ENCODE measurements around the gene SDCBP2.

SDCBP2 gene

DNA sequence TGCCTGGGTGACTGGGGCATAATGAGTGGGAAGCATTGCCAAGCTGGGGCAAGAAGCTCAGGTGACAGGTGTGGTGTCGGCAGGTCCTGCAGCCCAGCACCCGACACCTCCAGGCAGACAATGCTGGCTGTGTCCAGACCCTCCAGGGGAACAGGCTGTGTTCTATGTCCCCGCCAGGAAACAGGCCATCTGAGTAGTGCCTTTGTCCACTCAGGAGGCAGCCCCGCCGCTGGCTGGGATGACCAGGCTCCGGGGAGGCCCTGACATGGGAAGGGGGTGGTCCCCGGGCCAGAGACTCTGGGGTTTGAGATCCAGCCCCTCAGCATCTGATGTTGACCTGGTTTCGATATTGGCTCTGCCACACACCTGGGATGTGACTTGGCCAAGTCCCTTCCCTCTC lies 34.4 kb downstream of the SDCBP2 start:
- no peak for DNase-seq

GRCh38 chr20:1293641-1294379 lies 35.1 kb downstream of the SDCBP2 start:
- no peak for DNase-seq

DNA sequence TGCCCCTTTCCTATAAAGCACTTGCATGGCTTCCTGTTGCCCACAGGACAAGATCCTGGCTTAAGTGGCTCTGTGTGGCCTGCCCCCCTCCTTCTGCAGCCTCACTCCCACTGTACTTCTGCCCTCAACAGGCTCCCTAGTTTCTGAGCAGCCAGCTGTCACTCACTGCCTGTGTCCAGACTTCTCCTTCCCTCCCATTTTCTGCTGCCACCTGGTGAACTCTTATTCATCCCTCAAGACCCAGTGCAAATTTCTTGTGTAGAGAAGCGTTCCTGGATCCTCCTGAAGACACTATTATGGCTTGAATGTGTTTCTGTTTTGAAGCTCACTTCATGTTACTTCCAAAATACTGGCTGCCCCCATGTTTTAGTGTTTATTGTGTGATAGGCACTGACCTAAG lies 36.3 kb downstream of the SDCBP2 start:
- DNase-seq: no peak

GRCh38 chr20:1291191-1291741 lies 37.7 kb downstream of the SDCBP2 start:
- DNase-seq: no peak

DNA sequence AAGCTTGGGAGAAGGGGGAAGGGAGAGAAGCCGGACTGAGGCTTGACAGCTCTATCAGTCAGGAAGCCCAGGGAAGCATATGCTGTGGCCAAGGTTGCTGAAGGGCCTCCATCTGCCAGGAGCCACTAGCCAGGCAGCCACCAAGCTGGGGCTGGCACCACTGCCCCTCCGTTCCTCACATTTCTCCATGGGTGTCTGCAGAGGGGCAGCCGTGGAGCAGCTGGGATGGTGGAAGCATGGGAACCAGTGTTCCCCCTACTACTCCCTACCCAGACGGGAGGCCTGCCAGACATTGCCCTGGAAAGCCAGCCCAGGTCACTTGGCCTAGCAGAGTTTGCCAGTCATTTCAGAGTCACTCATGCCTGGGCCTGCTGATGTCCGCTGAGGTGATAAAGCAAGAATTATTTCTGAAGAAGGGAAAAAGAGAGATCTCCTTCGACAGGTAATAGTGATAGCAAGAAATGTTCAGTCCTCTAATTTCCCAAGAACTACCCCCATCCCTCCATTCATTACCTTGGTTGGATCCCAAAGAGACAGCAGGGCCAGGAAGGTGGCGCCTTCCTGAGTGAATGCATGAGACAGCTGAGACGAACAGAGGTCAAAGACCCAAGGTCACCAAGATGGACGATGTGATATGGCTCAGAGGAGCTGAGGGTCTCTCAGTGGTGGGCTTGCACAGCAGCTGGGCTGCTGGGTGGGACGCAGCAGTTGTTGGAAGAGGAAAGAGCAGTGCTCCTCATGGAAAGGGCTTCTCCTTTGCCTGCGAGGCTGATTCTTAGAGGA lies 41.0 kb downstream of the SDCBP2 start:
- DNase-seq: no peak

GRCh38 chr20:1287306-1287705 lies 41.6 kb downstream of the SDCBP2 start:
- peak; percentile 31 for DNase-seq

GRCh38 chr20:1286267-1287024 lies 42.5 kb downstream of the SDCBP2 start:
- DNase-seq: no peak

- no peak for DNase-seq
Measured at GRCh38 chr20:1283522-1284510, 45.1 kb downstream of the SDCBP2 start.

DNA sequence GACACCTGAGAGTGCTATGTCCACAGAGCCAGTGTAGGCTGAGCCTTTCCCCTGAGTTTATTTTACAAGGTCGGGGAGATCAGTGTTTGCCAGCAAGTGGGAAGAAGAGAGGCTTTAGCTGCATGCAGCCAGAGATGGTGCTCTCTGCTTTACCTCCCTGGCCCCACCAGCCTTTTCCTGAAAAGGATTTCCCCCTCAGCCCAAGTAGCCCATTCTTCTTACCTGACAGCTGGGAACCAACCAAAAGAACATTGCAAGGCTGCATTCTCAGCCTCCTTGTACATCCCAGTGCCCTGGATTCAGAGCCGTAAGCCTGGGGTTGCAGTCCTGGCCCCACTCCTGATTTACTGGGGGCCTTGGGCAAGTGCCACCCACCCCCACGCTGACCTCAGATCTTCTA lies 46.0 kb downstream of the SDCBP2 start:
- no peak for DNase-seq

DNA sequence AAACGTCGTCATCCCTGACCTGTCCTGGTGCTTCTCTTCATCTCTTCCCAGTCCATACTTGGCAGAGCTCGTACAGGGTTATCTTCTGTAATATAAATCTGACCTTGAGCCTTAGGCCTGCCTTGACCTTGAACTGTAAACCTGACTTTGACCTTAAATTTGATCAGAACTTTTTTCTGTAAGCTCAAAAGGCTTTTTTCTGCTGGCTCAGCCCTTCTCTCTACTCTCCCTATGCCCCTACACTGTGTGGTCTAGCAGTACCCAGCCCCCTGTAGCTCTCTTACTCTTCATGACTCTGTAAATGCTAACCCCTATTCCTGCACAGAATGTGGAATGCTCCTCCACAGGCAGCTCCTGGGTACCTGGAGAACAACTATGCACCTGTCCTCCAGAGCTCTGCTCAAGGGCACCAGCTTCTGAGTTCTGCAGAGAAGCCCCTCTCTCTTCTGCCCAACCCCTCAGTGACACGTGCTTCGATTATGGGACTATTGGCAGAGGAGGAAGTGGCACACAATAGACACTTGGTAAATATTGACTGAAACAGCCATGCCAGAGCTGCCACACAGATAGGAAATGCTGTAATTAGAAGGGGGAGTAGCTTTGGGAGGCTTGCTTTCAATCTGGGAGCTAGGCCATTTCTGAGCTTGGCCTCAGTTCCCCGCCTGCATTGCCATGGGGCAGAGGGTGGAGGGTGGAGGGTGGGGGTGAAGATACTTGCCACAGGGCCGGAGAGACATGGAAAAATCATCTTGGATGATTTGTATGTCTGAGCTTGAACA lies 47.5 kb downstream of the SDCBP2 start:
- DNase-seq: no peak

GRCh38 chr20:1280195-1281102 lies 48.5 kb downstream of the SDCBP2 start:
- DNase-seq: no peak

GRCh38 chr20:1278993-1279392 lies 49.9 kb downstream of the SDCBP2 start:
- no peak for DNase-seq

- DNase-seq: no peak
Measured at GRCh38 chr20:1277529-1278322, 51.2 kb downstream of the SDCBP2 start.

DNA sequence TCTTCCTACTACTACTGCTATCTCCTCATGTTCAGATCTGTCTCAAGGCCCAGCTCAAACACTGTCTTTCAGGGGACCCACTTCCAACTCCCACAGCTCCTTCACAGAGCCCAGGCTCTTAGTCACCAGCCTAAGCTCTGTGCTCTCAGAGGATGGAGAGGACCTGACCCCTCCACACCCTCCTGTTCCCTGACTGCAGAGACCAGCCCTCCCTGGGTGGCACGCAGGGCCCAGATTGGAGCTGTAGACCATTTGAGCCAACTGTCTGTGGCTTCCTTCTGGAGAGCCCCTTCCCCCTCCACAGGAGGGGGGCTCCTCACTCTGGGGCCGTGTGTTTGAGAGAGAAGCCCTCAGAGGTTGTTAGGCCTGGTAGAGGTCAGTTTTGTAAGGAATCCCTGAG lies 53.0 kb downstream of the SDCBP2 start:
- no peak for DNase-seq

DNA sequence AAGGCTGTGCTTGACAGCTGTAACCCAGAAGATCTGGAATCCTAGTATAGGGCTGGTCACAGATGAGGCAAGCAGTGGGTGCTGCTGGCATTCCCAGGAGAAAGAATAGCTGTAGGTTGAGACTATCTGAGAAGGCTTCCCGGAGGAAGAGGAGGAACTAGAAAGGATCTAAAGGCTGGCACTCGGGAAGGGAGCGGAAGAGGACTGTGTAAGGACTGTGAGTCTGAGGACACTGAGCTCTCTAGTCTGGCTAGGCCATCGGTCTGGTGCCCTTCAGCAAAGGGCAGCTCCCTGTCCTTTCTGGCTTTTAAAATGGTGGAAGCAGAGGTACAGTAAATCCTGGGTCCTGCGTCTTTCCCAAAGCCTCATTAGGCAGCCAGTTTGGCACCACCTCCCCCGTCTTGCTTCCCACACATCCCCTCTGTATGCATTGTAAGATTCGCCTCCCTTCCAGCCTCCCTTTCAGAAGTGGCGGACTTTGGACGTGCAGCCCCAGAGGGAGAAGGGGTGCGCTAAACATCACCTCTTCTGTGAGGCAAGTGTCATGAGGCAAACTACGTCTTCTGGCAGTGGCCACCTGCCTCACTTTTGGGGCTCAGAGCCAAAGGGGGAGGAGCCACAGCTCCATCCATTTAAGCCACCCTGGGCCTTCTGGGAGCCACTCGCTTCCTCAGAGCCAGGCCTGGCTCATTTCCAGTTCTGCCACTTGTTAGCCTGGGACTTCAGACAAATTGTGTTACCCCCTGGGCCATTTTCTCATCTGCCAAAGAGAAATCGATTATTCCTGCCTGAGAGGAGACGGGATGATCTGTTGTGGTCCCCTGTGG lies 54.2 kb downstream of the SDCBP2 start:
- DNase-seq: no peak

GRCh38 chr20:1273366-1273765 lies 55.6 kb downstream of the SDCBP2 start:
- no peak for DNase-seq

DNA sequence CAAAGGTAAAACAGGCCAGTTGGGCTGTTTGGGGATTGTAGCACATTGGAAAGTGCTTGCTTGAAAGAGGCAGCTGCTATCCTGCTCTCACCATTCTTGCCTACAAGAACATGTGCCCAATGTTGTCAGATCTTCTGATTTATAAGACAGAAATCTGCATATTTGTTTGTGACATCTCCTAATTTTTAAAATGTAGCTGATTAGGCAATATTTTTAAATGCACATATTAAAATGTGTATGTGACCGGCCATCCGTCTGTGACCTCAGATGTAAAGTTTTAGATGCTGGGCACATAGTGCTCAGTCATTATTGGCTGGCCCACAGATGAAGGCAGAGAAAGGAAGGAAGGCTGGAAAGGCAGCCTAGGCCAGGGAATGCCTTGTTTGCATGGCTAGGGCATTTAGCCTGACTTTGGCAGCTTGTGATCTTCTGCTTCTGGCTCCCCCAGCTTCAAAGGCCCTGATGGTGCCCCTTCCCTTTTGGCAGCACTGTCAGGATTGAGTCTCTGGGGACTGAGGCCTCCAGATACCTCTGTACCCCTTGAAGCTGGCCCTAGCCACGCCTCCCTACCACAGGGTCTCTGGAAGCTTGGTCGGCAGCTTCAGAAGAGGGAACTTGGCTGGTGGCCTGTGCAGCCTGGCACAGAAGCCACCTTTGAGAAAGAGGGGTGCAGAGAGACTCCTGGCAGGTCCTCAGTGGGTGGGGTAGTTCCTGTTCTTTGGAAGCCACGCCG lies 56.4 kb downstream of the SDCBP2 start:
- DNase-seq: no peak

DNA sequence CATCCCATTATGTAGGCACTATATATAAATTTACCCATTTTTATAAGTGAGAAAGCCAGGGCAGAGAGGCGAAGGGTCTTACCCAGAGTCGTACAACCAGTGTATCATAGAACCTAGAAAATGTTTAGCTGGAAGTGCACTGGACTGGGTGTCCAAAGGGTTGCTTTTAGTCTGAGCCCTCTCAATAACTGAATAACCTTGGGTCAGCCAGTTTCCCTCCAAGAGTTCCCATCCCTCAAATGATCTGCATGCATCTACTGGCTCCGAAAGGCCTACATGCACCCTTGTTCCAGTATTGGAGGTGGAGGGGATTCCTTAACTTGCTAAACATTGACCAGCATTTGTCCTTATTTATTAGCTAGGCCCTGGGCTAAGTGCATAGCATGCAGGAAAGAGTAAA lies 59.1 kb downstream of the SDCBP2 start:
- no peak for DNase-seq
